ENCODE measurements around the gene LRPPRC.

The LRPPRC gene

DNA sequence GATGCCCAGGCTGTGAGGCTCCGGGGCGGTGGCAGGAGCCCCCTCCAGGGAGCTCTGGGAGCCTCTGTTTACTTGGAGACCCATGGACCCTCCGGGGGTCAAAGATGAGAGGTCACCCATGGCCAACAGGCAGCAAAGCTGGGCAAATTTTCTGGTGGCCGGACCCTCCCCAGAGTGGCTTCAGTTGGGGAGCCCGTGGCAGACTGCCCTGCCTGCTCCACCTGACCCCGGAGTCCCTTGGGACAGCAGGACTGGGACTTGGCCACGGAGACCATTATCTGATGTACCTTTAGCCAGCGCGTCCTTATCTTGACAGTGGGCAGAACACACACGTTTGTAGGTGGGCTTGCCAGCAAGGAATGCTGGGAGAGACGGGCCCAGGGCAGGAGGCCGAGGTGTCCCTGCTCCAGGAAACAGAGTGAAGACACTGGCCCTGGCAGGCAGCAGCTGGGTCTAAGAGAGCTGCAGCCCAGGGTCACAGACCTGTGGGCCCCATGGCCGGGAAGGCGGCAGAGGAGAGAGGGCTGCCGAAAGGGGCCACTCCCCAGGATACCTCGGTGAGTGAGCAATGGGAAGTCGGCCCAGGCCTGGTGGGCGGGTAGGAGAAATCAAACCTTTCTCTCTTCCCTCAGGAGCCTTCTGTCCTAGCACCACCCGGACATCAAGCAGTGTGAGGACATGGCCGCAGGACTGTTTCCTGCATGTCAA lies 157.1 kb downstream of the LRPPRC start, which contains the start of the genes ABCG5 and ABCG8:
ABCG5 (minus strand) TSS at position 280 of the 708 bp plus-strand sequence; CDS start at position 120, 160 bp downstream.
ABCG8 (plus strand) TSS at position 412 of the 708 bp plus-strand sequence; CDS start at position 495, 83 bp downstream.
- DNase-seq = no peak
- Histone ChIP-seq H3K27me3 (no peaks in the 10 kb centered on the region), H3K9me3 (no peaks in the 10 kb centered on the region), H3K4me1 (peaks cover 5% of the 10 kb centered on the region), H3K36me3 (no peaks in the 10 kb centered on the region), H3K4me3 (ENCODE audit: low read depth, low read length) (no peak within 1 kb of the TSS)
- TF ChIP-seq, protein P1, sequence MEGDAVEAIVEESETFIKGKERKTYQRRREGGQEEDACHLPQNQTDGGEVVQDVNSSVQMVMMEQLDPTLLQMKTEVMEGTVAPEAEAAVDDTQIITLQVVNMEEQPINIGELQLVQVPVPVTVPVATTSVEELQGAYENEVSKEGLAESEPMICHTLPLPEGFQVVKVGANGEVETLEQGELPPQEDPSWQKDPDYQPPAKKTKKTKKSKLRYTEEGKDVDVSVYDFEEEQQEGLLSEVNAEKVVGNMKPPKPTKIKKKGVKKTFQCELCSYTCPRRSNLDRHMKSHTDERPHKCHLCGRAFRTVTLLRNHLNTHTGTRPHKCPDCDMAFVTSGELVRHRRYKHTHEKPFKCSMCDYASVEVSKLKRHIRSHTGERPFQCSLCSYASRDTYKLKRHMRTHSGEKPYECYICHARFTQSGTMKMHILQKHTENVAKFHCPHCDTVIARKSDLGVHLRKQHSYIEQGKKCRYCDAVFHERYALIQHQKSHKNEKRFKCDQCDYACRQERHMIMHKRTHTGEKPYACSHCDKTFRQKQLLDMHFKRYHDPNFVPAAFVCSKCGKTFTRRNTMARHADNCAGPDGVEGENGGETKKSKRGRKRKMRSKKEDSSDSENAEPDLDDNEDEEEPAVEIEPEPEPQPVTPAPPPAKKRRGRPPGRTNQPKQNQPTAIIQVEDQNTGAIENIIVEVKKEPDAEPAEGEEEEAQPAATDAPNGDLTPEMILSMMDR (IDR thresholded peaks at IDR 0.05; ENCODE audit: low read depth, low read length) = no peak

DNA sequence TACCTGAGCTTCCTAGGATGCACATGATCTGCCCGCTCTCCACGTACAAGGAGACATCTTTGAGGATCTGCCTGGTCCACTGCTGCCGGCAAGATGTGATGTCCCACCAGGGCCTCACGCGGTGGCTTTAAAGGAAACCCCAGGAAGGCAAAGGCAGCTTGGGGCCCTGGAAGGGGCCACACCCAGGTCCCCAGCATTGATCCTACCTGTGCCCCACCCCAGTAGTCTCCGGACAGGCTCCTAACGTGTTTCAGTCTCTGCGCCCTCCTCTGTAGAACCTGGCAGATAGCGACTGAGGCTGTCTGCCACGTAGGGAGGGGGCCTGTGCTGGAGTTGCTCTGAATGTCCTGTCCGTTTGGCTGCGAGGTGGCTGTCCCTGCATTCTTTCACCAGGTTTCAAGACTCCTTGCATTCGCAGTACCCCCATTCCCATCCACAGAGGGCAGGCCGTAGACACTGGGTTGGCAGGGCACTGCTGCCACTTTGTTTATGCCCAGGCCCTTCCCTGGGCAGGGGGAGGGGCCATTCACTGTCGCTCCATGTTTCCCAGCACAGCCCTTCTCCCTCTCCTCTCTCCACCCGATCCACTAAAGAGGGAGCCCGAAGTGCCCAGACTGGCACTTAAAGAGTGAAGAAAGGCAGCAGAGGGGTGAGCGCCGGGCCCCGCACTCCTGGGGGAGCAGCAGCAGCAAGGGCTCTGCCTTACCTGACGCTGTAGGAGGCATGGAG lies 157.8 kb downstream of the LRPPRC start:
- H3K36me3 ChIP-seq = no peaks in the 10 kb centered on the region
- H3K9me3 ChIP-seq = no peaks in the 10 kb centered on the region
- H3K4me1 ChIP-seq = peaks cover 5% of the 10 kb centered on the region
- no peak for DNase-seq
- no peaks in the 10 kb centered on the region for H3K27me3 ChIP-seq
- H3K4me3 ChIP-seq (ENCODE audit: low read depth, low read length) = no peak overlapping the region
- TF ChIP-seq, protein P1 (IDR thresholded peaks at IDR 0.05; ENCODE audit: low read depth, low read length) = no peak

DNA sequence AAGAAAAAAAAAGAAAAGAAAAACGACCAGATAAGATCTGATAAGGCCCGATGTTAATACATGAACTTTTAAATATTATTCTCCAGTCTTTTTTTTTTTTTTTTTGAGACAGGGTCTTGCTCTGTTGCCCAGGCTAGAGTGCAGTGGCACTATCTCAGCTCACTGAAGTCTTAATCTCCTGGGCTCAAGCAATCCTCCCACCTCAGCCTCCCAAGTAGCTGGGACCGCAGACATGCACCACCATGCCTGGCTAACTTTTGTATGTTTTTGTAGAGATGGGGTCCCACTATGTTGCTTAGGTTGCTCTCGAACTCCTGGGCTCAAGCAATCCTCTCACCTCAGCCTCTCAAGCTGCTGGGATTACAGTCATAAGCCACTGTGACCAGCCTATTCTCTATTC lies 158.8 kb downstream of the LRPPRC start:
- no peak for DNase-seq
- Histone ChIP-seq H3K4me3 (ENCODE audit: low read depth, low read length) (no peak overlapping the region), H3K9me3 (no peaks in the 10 kb centered on the region), H3K27me3 (no peaks in the 10 kb centered on the region), H3K36me3 (no peaks in the 10 kb centered on the region), H3K4me1 (peaks cover 5% of the 10 kb centered on the region)
- TF ChIP-seq, protein P1 (IDR thresholded peaks at IDR 0.05; ENCODE audit: low read depth, low read length) = no peak
